Activated CD8-positive, alpha-beta memory T cell treated with anti-CD3 and anti-CD28 coated beads for 1 hour (primary cell): ENCODE measurements around the gene SVEP1.
"Not testable (repeated sequence)": the region's sequence is repeated elsewhere in the genome, so short reads cannot be mapped to it uniquely, and the experiment has no call there.

Experiments used
- DNase-seq, 2 donors: peaks; one replicate each; pipeline ENCODE4 v3.0.0-alpha.2; 2020; ENCODE audit warnings: low read depth in 1 of 2; ENCODE audit errors: extremely low read depth in 1 of 2

The SVEP1 gene

DNA sequence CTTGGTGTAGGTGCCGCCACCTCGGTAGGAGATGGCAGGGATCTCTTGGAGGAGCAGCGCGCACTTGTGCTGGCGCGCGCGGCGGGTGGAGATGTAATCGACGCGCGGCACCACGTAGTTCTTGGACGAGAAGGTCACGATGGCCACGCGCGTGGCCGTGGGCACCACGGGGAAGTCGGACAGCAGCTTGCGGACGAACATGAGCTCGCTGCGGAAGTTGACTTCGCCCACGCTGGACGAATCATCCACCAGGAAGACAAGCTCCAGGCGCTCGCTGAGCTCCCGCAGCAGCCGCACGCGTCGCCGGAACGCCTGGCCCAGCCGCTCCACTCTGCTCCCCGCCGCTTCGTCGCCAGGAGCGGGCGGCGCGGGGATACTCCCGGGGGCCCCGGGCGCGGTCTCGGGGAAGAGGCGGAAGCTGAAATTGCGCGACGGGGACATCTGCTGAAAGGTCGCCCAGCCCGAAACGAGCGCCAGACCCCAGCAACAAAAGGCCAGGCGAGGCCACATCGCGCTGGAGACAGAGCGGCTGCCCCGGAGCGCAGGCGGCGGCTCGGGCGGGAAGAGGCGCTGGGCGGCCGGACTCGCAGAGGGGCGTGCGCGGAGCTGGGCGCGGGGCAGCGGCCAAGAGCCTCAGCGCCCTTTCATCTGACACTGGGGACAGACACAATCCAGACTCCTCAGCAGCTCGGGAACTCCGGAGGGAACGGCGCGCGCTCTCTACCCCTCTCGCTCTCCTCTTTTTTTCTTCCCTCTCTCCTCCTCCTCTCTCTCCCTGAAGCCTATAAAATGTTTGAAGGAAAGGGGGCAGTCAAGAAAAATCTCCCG, at the start of gene SVEP1:
Gene SVEP1 (minus strand): TSS at position 708 of the 828 bp plus-strand sequence. CDS start 198 bp downstream, at position 510.
- no peak for DNase-seq

DNA sequence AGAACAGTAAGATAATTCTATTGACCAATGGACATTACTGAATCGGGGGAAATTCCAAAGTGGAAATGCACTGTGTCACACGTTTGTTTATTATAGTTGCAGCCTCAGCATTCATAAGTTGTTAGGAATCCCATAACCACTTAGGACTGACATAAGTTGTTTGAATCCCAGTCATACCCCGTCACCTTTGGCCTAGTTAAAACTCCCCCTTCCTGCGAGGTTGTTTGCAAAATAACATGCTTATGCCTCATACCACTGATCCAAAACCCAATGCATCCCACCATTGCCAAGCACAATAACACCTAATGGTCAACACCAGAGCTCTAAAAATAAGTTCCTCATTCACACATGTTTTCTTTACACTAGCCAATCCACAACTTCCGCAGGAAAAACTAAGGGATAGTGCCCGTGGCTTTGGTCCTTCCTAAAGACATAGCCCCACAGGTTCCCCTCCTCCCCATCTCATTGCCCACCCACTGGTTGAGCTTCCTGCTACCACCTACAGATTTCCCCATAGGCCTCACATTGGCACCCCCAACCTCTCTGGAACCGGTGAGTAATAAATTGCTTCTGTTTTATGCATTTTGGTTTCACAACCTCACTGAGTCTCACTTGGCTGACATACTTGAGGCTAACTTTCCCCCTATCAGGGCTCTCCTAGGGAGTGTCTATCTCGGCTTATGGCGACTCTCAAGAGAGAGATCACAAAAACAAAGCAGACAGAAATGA, 46.7 kb upstream of the SVEP1 start:
- DNase-seq: no peak

DNA sequence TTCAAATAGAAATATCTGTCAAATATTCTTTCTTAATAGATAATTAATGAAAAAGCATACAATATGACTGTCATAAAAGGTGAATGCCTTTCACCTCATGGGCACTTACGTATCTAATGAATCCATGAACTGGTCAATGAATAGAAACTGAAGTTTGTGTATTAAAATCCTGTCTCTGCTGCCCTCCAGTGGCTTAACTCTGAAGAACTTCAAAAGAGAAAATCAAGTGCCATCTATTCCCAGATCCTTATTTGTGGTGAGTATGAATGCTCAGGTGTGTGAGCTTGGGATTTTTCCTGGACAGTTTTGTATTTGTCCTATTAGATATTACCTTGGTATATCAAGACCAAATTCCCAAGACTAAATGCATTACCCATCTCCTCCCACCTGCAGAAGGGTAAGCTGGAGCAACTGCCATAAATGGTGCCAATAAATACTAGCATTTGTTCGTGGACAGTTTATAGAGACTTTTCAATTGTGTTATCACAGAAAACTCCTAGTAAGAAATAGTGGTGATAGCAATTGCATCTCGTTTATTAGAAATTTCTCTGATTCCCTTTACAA, 44.0 kb upstream of the SVEP1 start:
- DNase-seq: no peak

DNA sequence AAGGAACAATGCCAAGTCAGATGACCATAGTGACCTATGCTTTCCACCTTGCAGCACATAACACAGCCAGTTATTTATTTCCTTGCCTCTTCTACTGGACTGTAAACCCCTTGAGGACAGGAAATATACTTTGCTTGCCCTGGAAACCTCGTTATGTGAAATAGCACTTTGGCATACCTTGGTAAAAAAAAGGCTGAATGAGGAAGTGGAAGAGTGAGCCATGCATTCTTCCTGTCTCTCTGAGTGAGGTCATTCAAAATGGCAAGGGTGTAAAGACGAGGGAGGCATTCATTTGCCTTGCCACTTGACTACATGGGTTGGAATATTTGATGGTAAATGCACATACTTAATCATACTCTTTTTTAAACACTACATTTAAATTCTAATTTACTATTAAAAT, 42.8 kb upstream of the SVEP1 start:
- DNase-seq: no peak

DNA sequence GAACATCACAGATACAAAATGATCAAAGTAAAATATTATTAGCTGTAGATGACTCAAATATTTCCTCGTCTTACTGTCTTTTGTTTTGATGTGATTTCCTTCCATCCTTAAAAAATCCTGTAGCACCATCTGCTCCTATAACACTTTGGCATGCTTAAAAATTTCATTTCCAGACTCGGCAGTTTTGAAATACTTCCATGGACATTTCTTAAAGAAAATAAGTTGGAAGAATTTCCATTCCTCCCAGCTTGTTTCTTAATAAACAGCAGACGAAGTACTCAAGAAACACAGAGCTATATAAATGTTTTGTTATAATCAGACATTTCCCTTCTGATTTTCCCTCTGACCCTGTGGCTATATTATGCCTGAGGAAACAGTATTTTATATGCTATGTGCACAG, 41.2 kb upstream of the SVEP1 start:
- DNase-seq: no peak

DNA sequence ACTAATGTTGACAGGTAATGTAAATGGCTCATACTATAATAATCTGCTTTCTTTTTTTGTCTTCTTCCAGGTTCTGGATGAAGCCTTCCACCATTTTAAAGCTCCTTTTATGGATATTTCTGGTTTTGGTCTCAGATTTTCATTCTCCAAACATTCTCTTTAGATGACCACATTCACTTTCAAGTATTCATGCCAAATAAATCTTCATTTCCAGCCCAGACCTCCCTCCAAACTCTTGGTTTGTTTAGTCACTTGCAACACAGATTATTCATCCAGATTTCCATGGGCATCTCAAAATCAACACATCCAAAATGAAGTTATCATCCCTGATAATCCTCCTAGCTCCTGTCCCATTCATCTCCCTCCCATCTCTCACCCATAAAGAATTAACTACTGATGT, 40.3 kb upstream of the SVEP1 start:
- DNase-seq: no peak

DNA sequence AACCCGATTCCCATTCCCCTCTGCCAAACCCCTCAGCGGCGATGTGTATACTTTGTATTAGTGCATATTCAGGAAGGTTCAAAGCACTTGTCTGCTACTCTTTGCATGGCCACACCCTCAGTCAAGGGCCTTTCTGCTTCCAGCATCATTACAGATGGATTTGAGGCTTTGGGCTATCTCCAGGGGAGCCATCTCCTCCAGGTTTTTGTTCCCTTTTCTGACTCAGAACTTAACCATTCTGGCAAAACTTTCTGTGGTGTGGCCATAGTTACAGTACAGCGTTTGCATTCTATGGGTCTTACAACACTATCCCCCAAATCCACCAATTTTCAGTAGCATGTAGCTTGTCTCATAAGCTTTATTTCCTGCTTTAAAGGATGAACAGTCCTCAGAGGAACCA, 36.0 kb upstream of the SVEP1 start:
- no peak for DNase-seq

DNA sequence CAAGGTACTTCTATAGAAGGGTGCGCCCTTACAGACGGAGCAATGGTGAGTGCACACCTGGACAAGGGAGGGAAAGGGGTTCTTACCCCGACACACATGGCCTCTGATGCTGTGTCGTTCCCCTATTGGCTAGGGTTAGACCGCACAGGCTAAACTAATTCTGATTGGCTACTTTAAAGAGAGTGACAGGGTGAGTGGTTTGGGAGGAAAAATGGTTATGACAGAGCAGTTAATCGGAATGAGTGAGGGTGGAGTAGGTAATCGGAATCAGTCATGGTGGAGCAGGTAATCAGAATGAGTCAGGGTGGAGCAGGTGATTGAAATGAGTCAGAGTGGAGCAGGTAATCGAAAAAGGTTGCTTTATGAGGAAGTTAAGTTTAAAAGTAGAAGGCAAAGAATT, 35.0 kb upstream of the SVEP1 start:
- DNase-seq: not testable (repeated sequence)

DNA sequence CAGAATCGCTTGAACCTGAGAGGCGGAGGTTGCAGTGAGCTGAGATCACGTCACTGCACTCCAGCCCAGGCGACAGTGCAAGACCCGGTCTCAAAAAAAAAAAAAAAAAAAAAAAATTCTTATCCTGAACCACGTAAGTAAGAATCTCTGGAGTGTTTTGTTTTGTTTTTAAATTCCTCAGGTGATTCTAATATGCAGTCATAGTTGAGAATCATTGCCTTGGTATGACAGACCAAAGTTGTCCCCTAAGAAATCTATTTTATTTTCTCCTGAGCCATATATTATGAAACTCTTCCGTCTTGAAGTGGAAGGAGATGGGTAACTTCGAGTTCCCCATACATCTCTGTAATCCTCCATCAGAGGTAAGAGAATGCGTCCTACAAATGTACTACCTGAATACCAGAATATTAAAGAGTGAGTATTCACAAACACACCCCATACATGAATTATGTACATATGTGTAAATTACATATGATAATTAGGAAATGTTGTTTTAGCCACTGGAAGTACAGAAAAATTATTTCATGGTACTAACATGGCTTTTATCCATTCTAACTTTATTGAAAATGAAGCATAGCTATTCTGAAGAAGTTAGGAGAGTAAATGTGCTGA, 26.7 kb upstream of the SVEP1 start:
- no peak for DNase-seq

DNA sequence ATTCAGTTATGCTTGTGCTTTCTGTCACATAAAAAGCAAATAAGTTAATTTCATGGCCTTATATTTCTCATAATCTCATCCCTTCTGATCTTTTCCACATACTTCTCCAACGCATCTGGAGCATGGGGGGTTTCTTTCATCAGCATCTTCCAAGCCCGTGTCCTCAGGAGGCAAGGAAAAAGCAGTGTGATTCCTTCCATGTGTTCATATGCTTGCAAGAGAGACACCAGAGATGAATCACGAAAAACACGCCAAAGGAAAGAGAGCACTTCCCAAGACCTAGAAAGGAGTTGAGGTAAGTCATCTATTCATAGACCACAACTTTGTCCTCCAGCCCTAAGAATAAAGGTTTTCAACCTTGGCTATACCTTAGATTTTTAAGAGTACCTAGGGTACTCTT, 26.0 kb upstream of the SVEP1 start:
- DNase-seq: no peak

DNA sequence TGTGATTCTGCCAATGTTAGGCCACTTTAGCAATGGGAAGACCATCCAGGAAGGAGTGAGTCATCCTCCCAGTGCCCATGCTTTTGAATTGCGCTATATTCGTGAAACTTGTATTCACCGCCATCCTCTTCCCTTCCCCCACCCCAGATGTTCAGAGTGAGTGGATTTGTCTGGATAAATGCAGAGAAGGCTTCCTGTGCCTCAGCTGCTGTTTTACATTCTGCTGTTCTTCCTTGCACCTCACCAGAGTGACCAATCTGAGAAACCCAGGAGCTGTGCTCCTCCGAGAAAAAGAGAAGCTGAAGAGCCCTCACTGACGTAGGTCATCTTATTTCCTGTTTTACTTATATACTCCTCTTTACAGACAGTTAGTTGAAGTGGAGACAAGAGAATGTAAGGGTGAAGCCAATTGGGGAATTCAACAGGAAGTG, 24.6 kb upstream of the SVEP1 start:
- no peak for DNase-seq

DNA sequence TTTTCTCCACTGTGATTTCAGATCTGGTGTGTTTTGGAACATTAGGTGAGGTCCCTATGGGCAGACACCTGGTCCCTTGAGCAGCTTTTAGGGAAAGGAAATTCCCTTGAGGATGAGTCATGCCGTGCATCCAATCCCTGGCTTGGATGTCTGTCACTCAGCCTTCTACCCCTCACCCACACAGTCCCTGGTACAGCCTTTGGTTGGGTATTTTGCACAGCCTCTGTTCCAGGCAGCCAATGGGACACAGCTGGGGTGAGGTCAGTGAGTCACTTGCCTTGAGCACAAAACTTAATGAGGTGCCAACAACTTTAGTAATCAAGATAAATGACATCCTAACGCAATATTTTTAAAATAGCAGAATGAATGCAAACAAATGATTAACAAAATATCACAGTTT, 22.7 kb upstream of the SVEP1 start:
- DNase-seq: no peak

DNA sequence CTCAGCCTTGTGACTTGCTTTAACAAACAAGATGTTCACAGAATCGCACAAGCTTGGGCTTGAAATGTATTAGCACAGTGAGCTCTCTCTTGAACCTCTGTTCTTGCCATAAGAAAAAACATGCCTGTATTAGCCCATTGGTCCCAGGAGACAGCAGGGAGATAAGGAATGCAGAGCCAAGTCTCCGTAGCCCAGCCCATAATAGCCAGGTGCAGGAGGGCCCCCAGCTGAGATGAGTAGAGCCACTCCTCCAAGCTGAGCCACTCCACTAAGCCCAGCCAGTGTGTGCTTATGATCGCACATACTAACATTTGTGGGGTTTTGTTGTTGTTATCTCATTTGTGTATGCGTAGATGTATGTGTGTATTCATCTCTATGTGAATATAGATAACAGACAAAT, 21.6 kb upstream of the SVEP1 start:
- DNase-seq: no peak

DNA sequence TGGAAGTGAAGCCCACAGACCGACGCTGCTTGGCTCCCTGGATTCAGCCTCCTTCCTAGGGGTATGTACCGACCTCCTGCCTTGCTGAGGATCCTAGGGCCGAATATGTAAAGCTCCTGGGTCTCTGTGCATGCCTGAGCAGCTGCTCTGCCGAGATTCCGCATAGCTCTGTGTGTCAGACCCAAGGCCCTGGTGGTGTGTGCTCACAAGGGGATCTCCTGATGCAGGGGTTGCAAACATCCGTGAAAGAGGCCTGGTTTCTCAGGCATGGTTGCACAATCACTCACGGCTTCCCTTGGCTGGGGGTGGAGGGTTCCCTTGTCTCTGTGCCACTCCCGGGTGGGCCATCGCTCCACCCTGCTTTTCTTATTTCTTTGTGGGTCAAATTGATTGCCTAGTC, 19.9 kb upstream of the SVEP1 start:
- no peak for DNase-seq

DNA sequence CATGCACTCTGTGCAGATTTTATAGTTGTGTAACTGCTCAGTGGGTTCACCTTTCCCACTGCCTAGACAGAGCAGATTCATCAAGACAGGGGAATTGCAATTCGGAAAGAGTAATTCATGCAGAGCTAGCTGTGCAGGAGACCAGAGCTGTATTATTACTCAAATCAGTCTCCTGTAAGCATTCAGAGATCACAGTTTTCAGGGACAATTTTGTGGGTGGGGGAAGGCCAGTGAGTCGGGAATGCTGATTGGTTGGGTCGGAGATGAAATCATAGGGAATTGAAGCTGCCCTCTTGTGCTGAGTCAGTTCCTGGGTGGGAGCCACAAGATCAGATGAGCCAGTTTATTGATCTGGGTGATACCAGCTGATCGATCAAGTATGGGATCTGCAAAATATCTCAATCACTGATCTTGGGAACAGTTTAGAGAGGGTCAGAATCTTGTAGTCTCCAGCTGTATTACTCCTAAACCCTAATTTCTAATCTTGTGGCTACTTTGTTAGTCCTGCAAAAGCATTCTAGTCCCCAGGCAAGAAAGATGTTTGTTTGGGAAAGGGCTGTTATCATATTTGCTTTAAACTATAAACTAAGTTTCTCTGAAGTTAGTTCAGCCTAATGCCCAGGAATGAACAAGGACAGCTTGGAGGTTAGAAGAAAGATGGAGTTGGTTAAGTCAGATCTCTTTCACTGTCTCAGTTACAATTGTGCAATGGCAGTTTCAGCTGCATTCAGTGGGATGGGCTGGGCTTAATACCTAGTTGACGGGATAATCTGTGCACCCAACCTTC, 12.7 kb upstream of the SVEP1 start:
- no peak for DNase-seq

DNA sequence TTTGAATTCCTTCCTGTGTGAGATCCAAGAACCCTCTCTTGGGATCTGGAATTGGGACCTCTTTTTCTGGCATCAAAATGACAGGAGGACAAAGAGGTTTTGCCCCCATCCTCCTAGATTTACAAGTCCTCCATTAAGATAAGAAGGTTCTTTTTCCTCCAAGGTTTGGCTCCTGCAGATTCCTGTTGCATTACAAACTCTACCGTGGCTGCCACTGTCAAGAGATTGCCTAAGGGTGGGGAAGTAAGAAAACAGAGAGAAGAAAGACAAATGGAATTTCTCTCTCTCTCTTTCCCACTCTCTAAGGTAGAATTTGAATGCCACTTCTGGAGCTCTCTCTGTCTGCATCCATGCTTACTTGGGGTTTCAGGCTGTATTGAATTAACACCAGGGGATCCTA, 12.0 kb upstream of the SVEP1 start:
- DNase-seq: no peak

DNA sequence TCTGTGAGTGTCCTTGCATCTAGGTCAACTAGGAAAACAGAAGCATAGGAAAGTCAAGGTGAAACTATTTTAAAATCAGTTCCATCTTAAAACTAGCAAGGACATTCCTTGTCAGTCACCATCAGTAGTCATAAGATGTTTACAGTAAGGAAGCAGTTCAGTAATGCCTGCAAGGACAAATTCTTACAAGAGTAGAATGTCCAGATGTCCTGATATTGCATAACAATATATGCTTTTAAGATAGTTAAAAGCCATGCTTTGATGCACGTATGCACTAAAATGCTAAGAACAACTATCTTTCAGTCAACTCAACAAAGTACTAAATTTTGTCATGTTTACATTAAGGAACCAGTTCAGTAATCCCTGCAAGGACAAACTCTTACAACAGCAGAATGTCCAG, 11.3 kb upstream of the SVEP1 start:
- DNase-seq: no peak

DNA sequence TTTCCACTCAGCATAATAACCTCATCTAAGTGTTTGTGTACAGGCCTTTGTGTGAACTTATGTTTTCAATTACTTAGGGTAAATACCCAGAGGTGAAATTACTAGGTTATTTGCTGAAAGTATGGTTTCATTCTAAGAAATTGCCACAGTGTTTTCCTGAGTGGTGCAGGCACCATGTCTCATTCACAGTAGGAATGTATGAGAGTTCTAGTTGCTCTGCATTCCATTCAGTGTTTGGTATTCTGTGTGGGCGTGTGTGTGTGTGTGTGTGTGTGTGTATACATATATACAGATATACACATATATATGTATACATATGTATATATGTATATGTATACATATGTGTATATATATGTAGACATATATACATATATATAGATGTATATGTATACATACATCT, 8.8 kb upstream of the SVEP1 start:
- DNase-seq: no peak

DNA sequence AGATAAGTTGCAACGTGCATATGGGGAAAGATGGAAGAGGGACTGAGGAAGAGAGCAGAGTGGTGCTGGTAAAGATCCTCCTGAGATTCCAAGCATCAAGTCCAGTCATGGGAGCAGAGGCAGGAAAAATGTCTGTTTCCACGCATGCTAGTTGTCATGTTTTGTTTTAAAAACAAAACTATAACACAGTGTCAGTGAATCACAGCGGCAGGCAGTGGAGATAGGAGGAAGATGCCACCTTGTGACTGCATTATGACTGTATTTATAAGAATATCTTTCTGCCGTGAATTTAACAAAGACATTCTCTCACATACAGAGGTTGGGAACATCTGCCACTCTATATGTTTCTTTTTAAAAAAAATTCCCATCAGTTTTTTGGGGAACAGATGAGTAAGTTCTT, 3.7 kb upstream of the SVEP1 start:
- no peak for DNase-seq

DNA sequence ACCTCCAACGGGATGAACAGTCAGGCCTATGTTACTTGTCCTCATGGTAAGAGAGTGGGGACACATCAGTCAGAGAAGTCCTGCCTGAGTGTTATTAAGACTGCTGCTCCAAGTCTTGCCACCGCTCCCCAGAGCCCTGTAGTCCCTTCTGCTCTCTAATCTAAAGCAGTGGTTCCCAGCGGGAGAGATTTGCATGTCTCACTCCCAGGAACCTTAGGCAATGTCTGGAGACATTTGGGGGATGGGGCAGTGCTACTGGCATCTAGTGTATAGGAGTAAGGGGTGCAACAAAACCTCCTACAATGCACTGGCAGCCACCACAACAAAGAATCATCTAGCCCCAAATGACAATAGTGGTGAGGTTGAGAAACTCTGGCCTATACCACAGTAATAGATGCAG, 2.6 kb upstream of the SVEP1 start:
- DNase-seq: no peak

DNA sequence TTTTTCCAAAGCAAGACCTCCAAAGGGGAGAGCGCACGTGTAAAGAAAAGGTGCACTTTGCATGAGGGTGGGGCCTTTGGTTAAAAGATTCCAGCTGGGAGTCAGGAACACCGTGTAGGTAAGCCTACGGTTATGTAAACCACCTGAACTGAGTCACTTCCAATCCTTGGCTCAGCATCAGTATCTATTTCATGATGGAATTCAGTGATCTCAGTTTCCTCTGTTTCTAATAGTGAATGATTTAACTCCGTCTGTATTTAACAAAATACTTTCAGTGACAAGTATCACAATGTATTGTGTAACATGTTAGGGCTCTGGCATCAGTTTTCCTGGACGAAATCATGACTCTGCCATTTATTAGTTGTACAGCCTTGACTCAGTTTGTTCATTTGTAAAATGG, 1.3 kb upstream of the SVEP1 start:
- no peak for DNase-seq
